ENCODE data around the gene CPN1. TPM values are rescaled to one million over a fixed set of nuclear protein-coding genes. Genes with fewer than 3 reads are reported as not detected.
A peak's percentile ranks its signal among the peaks of the same experiment; 100 is the strongest.

The CPN1 gene
- total RNA-seq, 2 experiments from 2014 or later: not detected

GRCh38 chr10:100000109-100000644, 81.5 kb downstream of the CPN1 start:
- H3K9me3 ChIP-seq (ENCODE audit: low read length): peaks cover 7% of the 10 kb centered on the region; the same call in 1 of the 2 replicates
- H3K79me2 ChIP-seq (ENCODE audit: insufficient read depth, low read depth, low read length): peaks cover 95% of the 10 kb centered on the region
- H3K27ac ChIP-seq (ENCODE audit: low read depth, low read length, poor library complexity, severe bottlenecking): no peak overlapping the region
- no peak overlapping the region for H2AFZ ChIP-seq (ENCODE audit: low read length)
- POLR2A ChIA-PET: interaction anchor here (0.5 to 1.0 kb wide), 4 partner anchors 19 to 1357 kb away, joined by 3 to 4 read pairs (median 3); no protein-coding TSS in a partner anchor
- peaks cover 4% of the 10 kb centered on the region; the same call in 1 of the 2 replicates for H4K20me1 ChIP-seq (ENCODE audit: insufficient read depth, low read length)
- H3K4me3 ChIP-seq (ENCODE audit: low read depth, low read length, poor library complexity, severe bottlenecking): no peak overlapping the region
- H3K36me3 ChIP-seq (ENCODE audit: insufficient read depth, low read length): peaks cover 68% of the 10 kb centered on the region
- intact Hi-C loops (cut with micrococcal nuclease; ENCODE audit: unreplicated experiment): no loop called here
- no peaks in the 10 kb centered on the region for H3K9me2 ChIP-seq (ENCODE audit: insufficient read depth, low read length)
- DNase-seq (ENCODE audit: low spot score): no peak
- peaks cover 48% of the 10 kb centered on the region for H3K4me1 ChIP-seq (ENCODE audit: insufficient read depth, low read length, poor library complexity, severe bottlenecking)
- no TSS peak for BruUV-seq (replicated peaks)
- peak overlapping the region; percentile 3; the same call in 1 of the 2 replicates for H3K4me2 ChIP-seq (ENCODE audit: low read length)
- TF ChIP-seq, protein P1, sequence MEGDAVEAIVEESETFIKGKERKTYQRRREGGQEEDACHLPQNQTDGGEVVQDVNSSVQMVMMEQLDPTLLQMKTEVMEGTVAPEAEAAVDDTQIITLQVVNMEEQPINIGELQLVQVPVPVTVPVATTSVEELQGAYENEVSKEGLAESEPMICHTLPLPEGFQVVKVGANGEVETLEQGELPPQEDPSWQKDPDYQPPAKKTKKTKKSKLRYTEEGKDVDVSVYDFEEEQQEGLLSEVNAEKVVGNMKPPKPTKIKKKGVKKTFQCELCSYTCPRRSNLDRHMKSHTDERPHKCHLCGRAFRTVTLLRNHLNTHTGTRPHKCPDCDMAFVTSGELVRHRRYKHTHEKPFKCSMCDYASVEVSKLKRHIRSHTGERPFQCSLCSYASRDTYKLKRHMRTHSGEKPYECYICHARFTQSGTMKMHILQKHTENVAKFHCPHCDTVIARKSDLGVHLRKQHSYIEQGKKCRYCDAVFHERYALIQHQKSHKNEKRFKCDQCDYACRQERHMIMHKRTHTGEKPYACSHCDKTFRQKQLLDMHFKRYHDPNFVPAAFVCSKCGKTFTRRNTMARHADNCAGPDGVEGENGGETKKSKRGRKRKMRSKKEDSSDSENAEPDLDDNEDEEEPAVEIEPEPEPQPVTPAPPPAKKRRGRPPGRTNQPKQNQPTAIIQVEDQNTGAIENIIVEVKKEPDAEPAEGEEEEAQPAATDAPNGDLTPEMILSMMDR (conservative IDR thresholded peaks at IDR 0.05; ENCODE audit: low read length): no peak
- TF ChIP-seq EZH2phosphoT487 (IDR thresholded peaks at IDR 0.05; ENCODE audit: borderline replicate concordance, low read depth, low read length): no peak
- CTCF ChIA-PET (ENCODE audit: unreplicated experiment): no interaction called here

GRCh38 chr10:99999319-100000108, 82.2 kb downstream of the CPN1 start:
- ChIA-PET POLR2A (interaction anchor here (2.0 to 2.3 kb wide), 2 partner anchors 8 to 14 kb away, joined by 10 read pairs; no protein-coding TSS in a partner anchor), CTCF (ENCODE audit: unreplicated experiment) (interaction anchor here (0.7 kb wide), 1 partner anchor 9 kb away, joined by 3 read pairs; no protein-coding TSS in a partner anchor)
- Histone ChIP-seq H3K36me3 (ENCODE audit: insufficient read depth, low read length) (peaks cover 75% of the 10 kb centered on the region), H3K9me2 (ENCODE audit: insufficient read depth, low read length) (no peaks in the 10 kb centered on the region), H3K4me3 (ENCODE audit: low read depth, low read length, poor library complexity, severe bottlenecking) (no peak overlapping the region), H3K4me1 (ENCODE audit: insufficient read depth, low read length, poor library complexity, severe bottlenecking) (peaks cover 49% of the 10 kb centered on the region), H3K79me2 (ENCODE audit: insufficient read depth, low read depth, low read length) (peaks cover 95% of the 10 kb centered on the region), H3K27ac (ENCODE audit: low read depth, low read length, poor library complexity, severe bottlenecking) (no peak overlapping the region), H2AFZ (ENCODE audit: low read length) (no peak overlapping the region), H3K9me3 (ENCODE audit: low read length) (peaks cover 7% of the 10 kb centered on the region; the same call in 1 of the 2 replicates), H4K20me1 (ENCODE audit: insufficient read depth, low read length) (peaks cover 4% of the 10 kb centered on the region; the same call in 1 of the 2 replicates), H3K4me2 (ENCODE audit: low read length) (no peak overlapping the region)
- intact Hi-C loops (cut with micrococcal nuclease; ENCODE audit: unreplicated experiment): no loop called here
- TF ChIP-seq EZH2phosphoT487 (IDR thresholded peaks at IDR 0.05; ENCODE audit: borderline replicate concordance, low read depth, low read length): no peak
- TF ChIP-seq, protein P1 (conservative IDR thresholded peaks at IDR 0.05; ENCODE audit: low read length): no peak
- no peak for DNase-seq (ENCODE audit: low spot score)
- BruUV-seq (replicated peaks): no TSS peak

Measured in OCI-LY7 (cell line).